MCF 10A (cell line): Measurements from ENCODE around the gene CHST7. TPM values are rescaled to one million over a fixed set of nuclear protein-coding genes. Genes with fewer than 3 reads are reported as not detected.
A peak's percentile ranks its signal among the peaks of the same experiment; 100 is the strongest.

Source experiments
- BruUV-seq: library from RNA; stranded (reverse); fragments of 400-500 nt; replicated peaks from 2 replicates; lab custom pipeline; 2021; lab: Mats Ljungman, UMichigan
- CTCF ChIA-PET: fragments of 300-600 bp; sonication (Branson Sonifier 250); formaldehyde crosslinking; extraction: SDS; loops from one replicate; lab custom pipeline; 2021; ENCODE audit warnings: antibody characterized with exemption, inconsistent platforms; lab: Yijun Ruan, JAX
- POLR2A ChIA-PET: fragments of 300-600, 350-650 bp; sonication (Branson Sonifier 250); formaldehyde crosslinking; extraction: SDS; loops from one replicate; lab custom pipeline; 2020; ENCODE audit warnings: antibody characterized with exemption, inconsistent platforms; lab: Yijun Ruan, JAX
- DNase-seq: peaks from one replicate; pipeline ENCODE4 v3.0.0-alpha.2; 2018; ENCODE audit not compliant: unreplicated experiment
- H3K27ac Mint-ChIP-seq: one replicate; pipeline ENCODE4 v1.8.0; 2022; ENCODE audit warnings: mild to moderate bottlenecking, low read depth, mixed read lengths; ENCODE audit not compliant: unreplicated experiment
- H3K27me3 Mint-ChIP-seq: one replicate; pipeline ENCODE4 v1.8.0; 2022; ENCODE audit warnings: mixed read lengths; ENCODE audit not compliant: insufficient read depth, unreplicated experiment
- H3K36me3 Mint-ChIP-seq: one replicate; pipeline ENCODE4 v1.8.0; 2022; ENCODE audit warnings: mild to moderate bottlenecking, moderate library complexity, mixed read lengths; ENCODE audit not compliant: insufficient read depth, unreplicated experiment
- H3K4me1 Mint-ChIP-seq: one replicate; pipeline ENCODE4 v1.8.0; 2022; ENCODE audit warnings: mixed read lengths; ENCODE audit not compliant: insufficient read depth, unreplicated experiment
- H3K4me3 Mint-ChIP-seq: one replicate; pipeline ENCODE4 v1.8.0; 2022; ENCODE audit warnings: mild to moderate bottlenecking, moderate library complexity, mixed read lengths; ENCODE audit not compliant: unreplicated experiment
- H3K9me3 Mint-ChIP-seq: one replicate; pipeline ENCODE4 v1.8.0; 2022; ENCODE audit warnings: mixed read lengths; ENCODE audit not compliant: unreplicated experiment
- intact Hi-C: fragments of 100-400 bp; cut with micrococcal nuclease; formaldehyde crosslinking; loops from 2 replicates; pipeline ENCODE4 v1.14.1; 2022
- total RNA-seq: library from RNA; stranded (reverse); gene quantifications from 2 replicates; pipeline ENCODE4 v1.2.3, GENCODE V29; 2022
- TF ChIP-seq, protein P1 (sequence below): fragments of 200-600 bp; IDR thresholded peaks from one replicate; pipeline ENCODE4 v1.8.0; 2022; ENCODE audit warnings: antibody characterized with exemption, mild to moderate bottlenecking; ENCODE audit not compliant: unreplicated experiment

The CHST7 gene
- total RNA-seq, 1 experiment from 2014 or later, result 1.6 TPM

DNA sequence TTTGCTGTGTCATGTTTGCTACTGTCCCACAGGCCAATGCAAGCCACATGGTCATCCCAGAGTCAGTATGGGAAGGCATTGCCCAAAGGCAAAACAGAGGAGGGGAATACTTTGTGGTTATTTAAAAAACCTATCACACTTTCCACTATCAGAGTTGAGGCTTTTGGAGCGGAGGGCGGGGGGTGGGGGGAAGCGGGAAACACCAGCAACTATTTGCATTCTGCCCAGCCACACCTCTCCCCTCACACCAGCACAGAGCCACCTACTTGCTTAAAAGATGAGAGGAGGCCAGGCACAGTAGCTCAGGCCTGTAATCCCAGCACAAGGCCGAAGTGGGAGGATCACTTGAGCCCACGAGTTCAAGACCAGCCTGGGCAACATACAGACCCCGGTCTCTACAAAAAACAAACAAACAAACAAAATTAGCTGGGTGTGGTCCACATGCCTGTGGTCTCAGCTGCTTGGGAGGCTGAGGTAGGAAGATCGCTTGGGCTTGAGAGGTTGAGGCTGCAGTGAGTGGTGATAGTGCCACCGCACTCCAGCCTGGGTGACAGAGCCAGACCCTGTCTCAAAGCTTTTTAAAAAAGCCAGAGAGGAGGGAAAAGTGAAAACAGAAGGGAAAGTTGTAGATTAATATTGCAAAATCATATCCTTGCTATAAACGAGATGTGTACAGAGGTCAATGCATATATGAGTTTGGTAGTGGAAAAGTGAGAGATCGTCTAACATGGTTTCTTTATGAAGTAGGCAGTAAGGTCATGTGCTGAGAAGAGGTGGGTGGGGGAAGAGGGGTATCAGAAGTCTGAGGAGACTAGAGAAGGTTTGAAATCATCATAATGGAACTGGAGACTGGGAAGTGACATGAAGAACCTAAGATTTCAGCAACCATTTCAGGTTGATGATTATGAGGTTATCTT is 1.9 kb upstream of the CHST7 start:
- H3K36me3 Mint-ChIP-seq, result no peaks in the 10 kb centered on the region
- H3K4me1 Mint-ChIP-seq, result peaks cover 5% of the 10 kb centered on the region
- H3K27ac Mint-ChIP-seq, result no peak overlapping the region
- peaks cover 35% of the 10 kb centered on the region for H3K27me3 Mint-ChIP-seq
- CTCF ChIA-PET, result interaction anchor here (0.6 to 0.7 kb wide), 2 partner anchors 9 to 1394 kb away, joined by 3 read pairs; no protein-coding TSS in a partner anchor
- POLR2A ChIA-PET, result interaction anchor here (1.3 to 1.5 kb wide), 2 partner anchors 11 to 15 kb away, joined by 3 to 5 read pairs; no protein-coding TSS in a partner anchor
- BruUV-seq, result no TSS peak
- intact Hi-C loops, result no loop called here
- H3K4me3 Mint-ChIP-seq, result no peak overlapping the region
- no peaks in the 10 kb centered on the region for H3K9me3 Mint-ChIP-seq
- TF ChIP-seq, protein P1, sequence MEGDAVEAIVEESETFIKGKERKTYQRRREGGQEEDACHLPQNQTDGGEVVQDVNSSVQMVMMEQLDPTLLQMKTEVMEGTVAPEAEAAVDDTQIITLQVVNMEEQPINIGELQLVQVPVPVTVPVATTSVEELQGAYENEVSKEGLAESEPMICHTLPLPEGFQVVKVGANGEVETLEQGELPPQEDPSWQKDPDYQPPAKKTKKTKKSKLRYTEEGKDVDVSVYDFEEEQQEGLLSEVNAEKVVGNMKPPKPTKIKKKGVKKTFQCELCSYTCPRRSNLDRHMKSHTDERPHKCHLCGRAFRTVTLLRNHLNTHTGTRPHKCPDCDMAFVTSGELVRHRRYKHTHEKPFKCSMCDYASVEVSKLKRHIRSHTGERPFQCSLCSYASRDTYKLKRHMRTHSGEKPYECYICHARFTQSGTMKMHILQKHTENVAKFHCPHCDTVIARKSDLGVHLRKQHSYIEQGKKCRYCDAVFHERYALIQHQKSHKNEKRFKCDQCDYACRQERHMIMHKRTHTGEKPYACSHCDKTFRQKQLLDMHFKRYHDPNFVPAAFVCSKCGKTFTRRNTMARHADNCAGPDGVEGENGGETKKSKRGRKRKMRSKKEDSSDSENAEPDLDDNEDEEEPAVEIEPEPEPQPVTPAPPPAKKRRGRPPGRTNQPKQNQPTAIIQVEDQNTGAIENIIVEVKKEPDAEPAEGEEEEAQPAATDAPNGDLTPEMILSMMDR, result no peak
- DNase-seq, result no peak

GRCh38 chrX:46572340-46572936 is 1.1 kb upstream of the CHST7 start:
- ChIA-PET POLR2A (interaction anchor here (1.3 to 1.5 kb wide), 2 partner anchors 10 to 16 kb away, joined by 3 to 5 read pairs; no protein-coding TSS in a partner anchor), CTCF (interaction anchor here (0.6 to 0.7 kb wide), 2 partner anchors 10 to 1394 kb away, joined by 3 read pairs; no protein-coding TSS in a partner anchor)
- H3K36me3 Mint-ChIP-seq, result no peaks in the 10 kb centered on the region
- no peak overlapping the region for H3K27ac Mint-ChIP-seq
- H3K9me3 Mint-ChIP-seq, result no peaks in the 10 kb centered on the region
- intact Hi-C loops, result no loop called here
- no TSS peak for BruUV-seq
- peaks cover 5% of the 10 kb centered on the region for H3K4me1 Mint-ChIP-seq
- DNase-seq, result no peak
- TF ChIP-seq, protein P1, result no peak
- H3K27me3 Mint-ChIP-seq, result peaks cover 42% of the 10 kb centered on the region
- H3K4me3 Mint-ChIP-seq, result no peak overlapping the region

DNA sequence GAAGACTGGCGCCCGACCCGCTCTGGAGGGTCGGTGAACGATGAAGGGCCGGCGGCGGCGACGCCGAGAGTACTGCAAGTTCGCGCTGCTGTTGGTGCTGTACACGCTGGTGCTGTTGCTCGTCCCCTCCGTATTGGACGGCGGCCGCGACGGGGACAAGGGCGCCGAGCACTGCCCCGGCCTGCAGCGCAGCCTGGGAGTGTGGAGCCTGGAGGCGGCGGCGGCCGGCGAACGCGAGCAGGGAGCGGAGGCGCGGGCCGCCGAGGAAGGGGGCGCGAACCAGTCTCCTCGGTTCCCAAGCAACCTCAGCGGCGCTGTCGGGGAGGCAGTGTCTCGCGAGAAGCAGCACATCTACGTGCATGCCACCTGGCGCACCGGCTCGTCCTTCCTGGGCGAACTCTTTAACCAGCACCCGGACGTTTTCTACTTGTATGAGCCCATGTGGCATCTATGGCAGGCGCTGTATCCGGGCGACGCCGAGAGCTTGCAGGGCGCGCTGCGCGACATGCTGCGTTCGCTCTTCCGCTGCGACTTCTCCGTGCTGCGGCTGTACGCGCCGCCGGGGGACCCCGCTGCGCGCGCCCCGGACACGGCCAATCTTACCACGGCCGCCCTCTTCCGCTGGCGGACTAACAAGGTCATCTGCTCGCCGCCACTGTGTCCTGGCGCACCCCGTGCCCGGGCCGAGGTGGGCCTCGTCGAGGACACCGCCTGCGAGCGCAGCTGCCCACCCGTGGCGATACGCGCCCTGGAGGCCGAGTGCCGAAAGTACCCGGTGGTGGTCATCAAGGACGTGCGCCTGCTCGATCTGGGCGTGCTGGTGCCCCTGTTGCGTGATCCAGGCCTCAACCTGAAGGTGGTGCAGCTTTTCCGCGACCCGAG is 568 bp downstream of the CHST7 start:
- peaks cover 5% of the 10 kb centered on the region for H3K4me1 Mint-ChIP-seq
- intact Hi-C loops, result no loop called here
- peaks cover 40% of the 10 kb centered on the region for H3K27me3 Mint-ChIP-seq
- H3K4me3 Mint-ChIP-seq, result peak overlapping the region; percentile 65
- H3K36me3 Mint-ChIP-seq, result no peaks in the 10 kb centered on the region
- CTCF ChIA-PET, result no interaction called here
- TF ChIP-seq, protein P1, result no peak
- peak; percentile 47 for DNase-seq
- no peak overlapping the region for H3K27ac Mint-ChIP-seq
- no TSS peak for BruUV-seq
- no peaks in the 10 kb centered on the region for H3K9me3 Mint-ChIP-seq
- POLR2A ChIA-PET, result no interaction called here
